Tibial nerve (tissue), 4 donors: ENCODE results near the gene SPC25.

Experiments used
- CTCF ChIP-seq, 5 experiments: fragments of 200-600 bp in 3 of 5; fragments of 450-650 bp in 2 of 5; sonication (generic) in 3 of 5; IDR thresholded peaks; one replicate each; pipeline ENCODE4 v1.5.1; 2016 to 2019; ENCODE audit warnings: antibody characterized with exemption in 5 of 5, mild to moderate bottlenecking in 3 of 5, moderate library complexity in 2 of 5
- EP300 ChIP-seq, 2 donors: sonication (generic); formaldehyde crosslinking; IDR thresholded peaks; one replicate each; pipeline ENCODE4 v1.6.1; 2017; ENCODE audit warnings: antibody characterized with exemption in 2 of 2, mild to moderate bottlenecking in 1 of 2
- POLR2A ChIP-seq, 2 donors: fragments of 450-650 bp; IDR thresholded peaks; one replicate each; pipeline ENCODE4 v1.6.1; 2017; ENCODE audit warnings: antibody characterized with exemption in 2 of 2, mild to moderate bottlenecking in 2 of 2, moderate library complexity in 2 of 2

- TF ChIP-seq CTCF (IDR thresholded peaks at IDR 0.05) (no peak), POLR2A (IDR thresholded peaks at IDR 0.05) (no peak), EP300 (IDR thresholded peaks at IDR 0.05) (no peak)
These were observed 15.7 kb downstream of the SPC25 start for GRCh38 chr2:168874368-168875054.
